H9 (cell line): ENCODE data around the gene LRRC8E. TPM values are rescaled to one million over a fixed set of nuclear protein-coding genes. Genes with fewer than 3 reads are reported as not detected.

Source experiments
- DNase-seq: peaks from one replicate; pipeline ENCODE4 v3.0.0-alpha.2; 2017
- H2AFZ ChIP-seq: one replicate; pipeline ENCODE4 v1.6.1; 2013; ENCODE audit warnings: mild to moderate bottlenecking, low read length, control low read depth, moderate library complexity
- H2AK5ac ChIP-seq: 2 replicates; pipeline ENCODE4 v1.6.1; 2013; ENCODE audit warnings: low read length, control low read depth, mixed read lengths; ENCODE audit not compliant: insufficient read length
- H2BK120ac ChIP-seq: one replicate; pipeline ENCODE4 v1.6.1; 2013; ENCODE audit warnings: low read depth, mild to moderate bottlenecking, low read length, control low read depth, inconsistent platforms; ENCODE audit not compliant: poor library complexity, severe bottlenecking
- H2BK12ac ChIP-seq: 2 replicates; pipeline ENCODE4 v1.6.1; 2013; ENCODE audit warnings: low read length, control low read depth, mixed read lengths, low read depth; ENCODE audit not compliant: insufficient read length
- H2BK15ac ChIP-seq: 2 replicates; pipeline ENCODE4 v1.6.1; 2013; ENCODE audit warnings: low read depth, low read length, control low read depth
- H2BK20ac ChIP-seq: one replicate; pipeline ENCODE4 v1.6.1; 2013; ENCODE audit warnings: low read depth, mild to moderate bottlenecking, low read length, control low read depth, inconsistent platforms; ENCODE audit not compliant: poor library complexity, severe bottlenecking
- H2BK5ac ChIP-seq: 2 replicates; pipeline ENCODE4 v1.6.1; 2013; ENCODE audit warnings: low read length, control low read depth, mixed read lengths; ENCODE audit not compliant: insufficient read length
- H3K14ac ChIP-seq: 2 replicates; pipeline ENCODE4 v1.6.1; 2013; ENCODE audit warnings: low read length, control low read depth; ENCODE audit not compliant: insufficient read depth
- H3K18ac ChIP-seq: 2 replicates; pipeline ENCODE4 v1.6.1; 2013; ENCODE audit warnings: low read depth, mild to moderate bottlenecking, mixed read lengths, low read length, control low read depth; ENCODE audit not compliant: insufficient read length
- H3K23ac ChIP-seq: 2 replicates; pipeline ENCODE4 v1.6.1; 2013; ENCODE audit warnings: low read length, control low read depth, mixed read lengths, low read depth; ENCODE audit not compliant: insufficient read length
- H3K23me2 ChIP-seq: 2 replicates; pipeline ENCODE4 v1.6.1; 2013; ENCODE audit warnings: low read depth, mild to moderate bottlenecking, mixed read lengths, low read length, control low read depth; ENCODE audit not compliant: insufficient read length, poor library complexity, severe bottlenecking
- H3K27ac ChIP-seq: 2 replicates; pipeline ENCODE4 v1.5.1; 2013; ENCODE audit warnings: low read length, control low read depth, mixed read lengths, low read depth; ENCODE audit not compliant: insufficient read length
- H3K27me3 ChIP-seq: 2 replicates; pipeline ENCODE4 v1.6.1; 2013; ENCODE audit warnings: low read length, control low read depth, inconsistent platforms; ENCODE audit not compliant: insufficient read depth
- H3K4ac ChIP-seq: 2 replicates; pipeline ENCODE4 v1.6.1; 2013; ENCODE audit warnings: low read depth, mild to moderate bottlenecking, control low read depth, inconsistent platforms, low read length, moderate library complexity
- H3K4me1 ChIP-seq: 2 replicates; pipeline ENCODE4 v1.6.1; 2013; ENCODE audit warnings: low read length, control low read depth, inconsistent platforms; ENCODE audit not compliant: insufficient read depth
- H3K4me2 ChIP-seq: 2 replicates; pipeline ENCODE4 v1.6.1; 2013; ENCODE audit warnings: low read length, control low read depth, mixed read lengths; ENCODE audit not compliant: insufficient read length, insufficient read depth
- H3K56ac ChIP-seq: 2 replicates; pipeline ENCODE4 v1.6.1; 2013; ENCODE audit warnings: low read depth, mild to moderate bottlenecking, mixed read lengths, low read length, control low read depth; ENCODE audit not compliant: insufficient read length
- H3K79me1 ChIP-seq: 2 replicates; pipeline ENCODE4 v1.6.1; 2013; ENCODE audit warnings: low read depth, mild to moderate bottlenecking, moderate library complexity, low read length, control low read depth, inconsistent platforms; ENCODE audit not compliant: insufficient read depth, poor library complexity, severe bottlenecking
- H3K79me2 ChIP-seq: 2 replicates; pipeline ENCODE4 v1.6.1; 2013; ENCODE audit warnings: low read length, control low read depth, inconsistent platforms; ENCODE audit not compliant: insufficient read depth
- H3K9ac ChIP-seq: 2 replicates; pipeline ENCODE4 v1.6.1; 2013; ENCODE audit warnings: low read length, control low read depth, mixed read lengths; ENCODE audit not compliant: insufficient read length; ENCODE audit errors: extremely low read depth
- H3K9me3 ChIP-seq: one replicate; pipeline ENCODE4 v1.6.1; 2013; ENCODE audit warnings: low read depth, low read length, inconsistent platforms; ENCODE audit not compliant: control insufficient read depth
- H3T11ph ChIP-seq: one replicate; pipeline ENCODE4 v1.6.1; 2013; ENCODE audit warnings: mild to moderate bottlenecking, low read length, control low read depth, inconsistent platforms
- H4K20me1 ChIP-seq: one replicate; pipeline ENCODE4 v1.6.1; 2013; ENCODE audit not compliant: control insufficient read depth, insufficient read length, insufficient read depth
- H4K5ac ChIP-seq: 2 replicates; pipeline ENCODE4 v1.6.1; 2013; ENCODE audit warnings: low read depth, mild to moderate bottlenecking, mixed read lengths, low read length, control low read depth; ENCODE audit not compliant: insufficient read length
- H4K8ac ChIP-seq: replicated peaks from 2 replicates; pipeline ENCODE4 v1.6.1; 2013; ENCODE audit warnings: low read length, control low read depth, mixed read lengths, low read depth; ENCODE audit not compliant: insufficient read length
- H4K91ac ChIP-seq: 2 replicates; pipeline ENCODE4 v1.6.1; 2013; ENCODE audit warnings: low read depth, mild to moderate bottlenecking, moderate library complexity, mixed read lengths, low read length, control low read depth; ENCODE audit not compliant: insufficient read length
- H3K27ac Mint-ChIP-seq, 3 experiments: 2 replicates in 2 of 3; 3 replicates in 1 of 3; pipeline ENCODE4 v1.8.0; 2020 to 2021; ENCODE audit warnings: mixed read lengths in 3 of 3, mild to moderate bottlenecking in 1 of 3, moderate library complexity in 1 of 3
- H3K27me3 Mint-ChIP-seq: 2 replicates; pipeline ENCODE4 v1.8.0; 2021; ENCODE audit warnings: low read depth, mild to moderate bottlenecking, moderate library complexity, mixed read lengths
- H3K36me3 Mint-ChIP-seq, 3 experiments: 2 replicates in 2 of 3; 3 replicates in 1 of 3; pipeline ENCODE4 v1.8.0; 2020 to 2021; ENCODE audit warnings: low read depth in 3 of 3, mixed read lengths in 3 of 3; ENCODE audit not compliant: insufficient read depth in 1 of 3
- H3K4me1 Mint-ChIP-seq, 2 experiments: 2 replicates each; pipeline ENCODE4 v1.8.0; 2020; ENCODE audit warnings: mixed read lengths in 2 of 2
- H3K4me3 Mint-ChIP-seq, 2 experiments: 2 replicates in 1 of 2; 3 replicates in 1 of 2; pipeline ENCODE4 v1.8.0; 2020 to 2021; ENCODE audit warnings: mild to moderate bottlenecking in 2 of 2, mixed read lengths in 2 of 2, moderate library complexity in 1 of 2
- H3K9me3 Mint-ChIP-seq, 2 experiments: 2 replicates in 1 of 2; 3 replicates in 1 of 2; pipeline ENCODE4 v1.8.0; 2020; ENCODE audit warnings: mild to moderate bottlenecking in 2 of 2, mixed read lengths in 2 of 2, moderate library complexity in 1 of 2
- CTCF ChIP-seq: fragments of 200-600 bp; sonication (generic); conservative IDR thresholded peaks from 3 replicates; pipeline ENCODE4 v1.8.0; 2021; ENCODE audit warnings: antibody characterized with exemption, mild to moderate bottlenecking
- WGBS: extraction: QIAGEN DNeasy Blood & Tissue Kit; methylation state at CpG from one replicate; pipeline ENCODE4 v1.1.7; 2013; ENCODE audit warnings: missing lambda C conversion rate, low lambda C conversion rate, mixed read lengths; ENCODE audit not compliant: insufficient read length; ENCODE audit errors: extremely low coverage; 5-methylcytosine and 5-hydroxymethylcytosine counted together
- total RNA-seq: library from RNA; stranded (reverse); gene quantifications from 2 replicates; pipeline ENCODE4 v1.2.1, GENCODE V29; 2021

Gene LRRC8E
- total RNA-seq, 1 experiment from 2014 or later, result 4.8 TPM

- H3K79me1 ChIP-seq, result no peaks in the 10 kb centered on the region
- Mint-ChIP-seq H3K27me3 (peaks cover 6% of the 10 kb centered on the region), H3K9me3 (no peaks in the 10 kb centered on the region; a peak in 1 of 5 replicates), H3K36me3 (no peaks in the 10 kb centered on the region), H3K27ac (no peak overlapping the region), H3K4me3 (no peak overlapping the region), H3K4me1 (no peaks in the 10 kb centered on the region)
- H2BK120ac ChIP-seq, result no peak overlapping the region
- no peak for DNase-seq
- H3K9me3 ChIP-seq, result no peaks in the 10 kb centered on the region
- no peak overlapping the region for H2AK5ac ChIP-seq
- H3K23ac ChIP-seq, result no peak overlapping the region
- H3K27ac ChIP-seq, result no peak overlapping the region
- no peak overlapping the region for H3K4ac ChIP-seq
- no peak overlapping the region for H2AFZ ChIP-seq
- no peak overlapping the region for H3K56ac ChIP-seq
- H3K27me3 ChIP-seq, result no peaks in the 10 kb centered on the region
- no peak overlapping the region for H3K18ac ChIP-seq
- no peak overlapping the region for H3K9ac ChIP-seq
- H3K4me2 ChIP-seq, result no peak overlapping the region
- no peak overlapping the region for H4K91ac ChIP-seq
- no peak overlapping the region for H2BK20ac ChIP-seq
- H2BK15ac ChIP-seq, result no peak overlapping the region
- H3K4me1 ChIP-seq, result no peaks in the 10 kb centered on the region
- H4K5ac ChIP-seq, result no peak overlapping the region
- no peak overlapping the region for H3K14ac ChIP-seq
- no peak overlapping the region for H3T11ph ChIP-seq
- no peaks in the 10 kb centered on the region for H3K79me2 ChIP-seq
- peaks cover 5% of the 10 kb centered on the region for H4K20me1 ChIP-seq
- WGBS, result no CpG with 5 or more reads among the region's 19 CpGs
- TF ChIP-seq CTCF, result no peak
- H2BK5ac ChIP-seq, result no peak overlapping the region
- no peaks in the 10 kb centered on the region for H3K23me2 ChIP-seq
- H4K8ac ChIP-seq, result no peak overlapping the region
- no peak overlapping the region for H2BK12ac ChIP-seq
Measured at GRCh38 chr19:7846155-7846646, 42.1 kb upstream of the LRRC8E start.
